ENCODE data around the gene PACRGL.

- TF ChIP-seq CTCF (IDR thresholded peaks at IDR 0.05; ENCODE audit: borderline replicate concordance, extremely low read depth, low read length, poor library complexity, severe bottlenecking) (no peak), EZH2 (IDR thresholded peaks at IDR 0.05; ENCODE audit: borderline replicate concordance, low read depth, low read length, severe bottlenecking) (no peak)
These were observed 24.5 kb upstream of the PACRGL start for GRCh38 chr4:20675786-20676185.

All from DND-41 (cell line).